ENCODE results near the gene CAPN3. TPM values are rescaled to one million over a fixed set of nuclear protein-coding genes. Genes with fewer than 3 reads are reported as not detected.

CAPN3 gene
- total and polyA plus RNA-seq, 10 donors, result 14.6 to 40.5 (median 17.0) TPM

DNA sequence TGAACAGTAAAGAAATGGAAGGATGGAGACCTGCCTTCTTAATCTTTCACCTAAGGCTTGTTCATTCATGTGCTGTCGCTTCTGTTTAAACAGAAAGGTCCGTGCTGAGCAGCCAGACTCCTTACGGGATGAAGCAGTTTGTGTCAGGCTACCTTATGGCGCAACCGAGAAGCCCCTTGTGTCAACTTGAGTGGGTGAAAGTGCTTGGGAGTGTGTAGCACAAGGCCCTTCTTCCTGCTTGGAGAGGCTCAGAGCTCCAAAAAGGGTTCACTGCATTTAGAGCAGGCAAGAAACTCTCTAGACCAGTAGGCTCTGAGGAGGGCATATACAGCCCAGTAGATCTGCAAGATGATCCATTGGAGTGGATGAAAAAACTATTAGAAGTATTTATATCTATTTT is 16.0 kb downstream of the CAPN3 start:
- DNase-seq, result no peak
- 89 to 97% (median 95%) methylated on average over 5 of the region's 5 CpGs for WGBS, 5 donors

GRCh38 chr15:42375941-42376340 is 16.6 kb downstream of the CAPN3 start:
- DNase-seq, result no peak
- peaks cover 0 to 21% (median 9%) of the 10 kb centered on the region in 8 donors for H3K9me3 ChIP-seq
- TF ChIP-seq CTCF (IDR thresholded peaks at IDR 0.05 in 8 of 11, conservative IDR thresholded peaks at IDR 0.05 in 3 of 11) (no peak), POLR2A (IDR thresholded peaks at IDR 0.05) (no peak), POLR2AphosphoS5 (IDR thresholded peaks at IDR 0.05) (no peak)
- H3K27ac ChIP-seq, result no peak overlapping the region
- peaks cover 0 to 11% (median 0%) of the 10 kb centered on the region in 6 donors for H3K36me3 ChIP-seq
- WGBS, 5 donors, result 49 to 59% (median 51%) methylated on average over 4 of the region's 4 CpGs
- no peaks in the 10 kb centered on the region for H3K27me3 ChIP-seq (replicated peaks in 1 of 7)
- H3K4me1 ChIP-seq, result peaks cover 0 to 4% (median 0%) of the 10 kb centered on the region in 6 donors
- intact Hi-C loops (cut with DNase I; ENCODE audit: low total_unique reads), result no loop called here
- H3K4me3 ChIP-seq, result no peak overlapping the region

More for the DNA sequence above, 16.0 kb downstream of the CAPN3 start:
- Histone ChIP-seq H3K4me3 (no peak overlapping the region), H3K4me1 (peaks cover 0 to 5% (median 0%) of the 10 kb centered on the region in 6 donors), H3K27me3 (replicated peaks in 1 of 7) (no peaks in the 10 kb centered on the region), H3K27ac (no peak overlapping the region), H3K36me3 (peaks cover 0 to 11% (median 0%) of the 10 kb centered on the region in 6 donors), H3K9me3 (peaks cover 0 to 21% (median 9%) of the 10 kb centered on the region in 8 donors)
- intact Hi-C loops (cut with DNase I; ENCODE audit: low total_unique reads), result no loop called here
- no peak for TF ChIP-seq POLR2AphosphoS5 (IDR thresholded peaks at IDR 0.05)

DNA sequence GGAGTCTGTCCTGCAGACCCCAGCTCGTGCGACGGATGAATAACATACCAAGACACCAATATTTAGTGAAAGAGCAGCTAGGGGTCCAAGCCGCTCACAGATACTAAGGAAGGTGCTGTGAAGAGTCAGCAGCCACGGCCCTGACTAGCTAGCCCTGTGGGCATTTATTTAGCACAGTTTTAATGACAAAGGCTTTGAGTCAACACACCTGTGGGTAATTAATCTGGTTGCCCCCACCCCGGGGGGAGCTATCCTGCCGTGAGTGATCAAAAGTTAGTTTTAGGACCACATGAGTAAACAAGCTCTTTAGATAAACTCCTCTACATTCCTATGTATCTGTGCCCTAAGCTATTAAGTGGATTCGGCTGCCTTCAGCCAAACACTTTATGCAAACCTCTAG is 18.7 kb downstream of the CAPN3 start:
- no peak overlapping the region for H3K4me3 ChIP-seq
- peaks cover 0 to 21% (median 9%) of the 10 kb centered on the region in 8 donors for H3K9me3 ChIP-seq
- H3K27ac ChIP-seq, result no peak overlapping the region
- TF ChIP-seq CTCF (IDR thresholded peaks at IDR 0.05 in 8 of 11, conservative IDR thresholded peaks at IDR 0.05 in 3 of 11), result no peak
- H3K27me3 ChIP-seq (replicated peaks in 1 of 7), result no peaks in the 10 kb centered on the region
- intact Hi-C loops (cut with DNase I; ENCODE audit: low total_unique reads), result no loop called here
- no peaks in the 10 kb centered on the region for H3K4me1 ChIP-seq
- WGBS, 5 donors, result 89 to 94% (median 92%) methylated on average over 8 of the region's 8 CpGs
- peaks cover 0 to 6% (median 0%) of the 10 kb centered on the region in 6 donors for H3K36me3 ChIP-seq
- no peak for DNase-seq

GRCh38 chr15:42384597-42384996 is 25.3 kb downstream of the CAPN3 start:
- H3K27ac ChIP-seq, result no peak overlapping the region
- intact Hi-C loops (cut with DNase I; ENCODE audit: low total_unique reads), result no loop called here
- no peaks in the 10 kb centered on the region for H3K4me1 ChIP-seq
- H3K27me3 ChIP-seq (replicated peaks in 1 of 7), result no peaks in the 10 kb centered on the region
- H3K36me3 ChIP-seq, result peaks cover 0 to 66% (median 1%) of the 10 kb centered on the region in 6 donors
- no peak overlapping the region for H3K4me3 ChIP-seq
- no peak for DNase-seq
- H3K9me3 ChIP-seq, result no peaks in the 10 kb centered on the region
- TF ChIP-seq POLR2A (IDR thresholded peaks at IDR 0.05) (no peak), CTCF (IDR thresholded peaks at IDR 0.05 in 8 of 11, conservative IDR thresholded peaks at IDR 0.05 in 3 of 11) (no peak), POLR2AphosphoS5 (IDR thresholded peaks at IDR 0.05) (no peak)
- WGBS, 5 donors, result 45 to 60% (median 53%) methylated on average over 4 of the region's 4 CpGs
